SK-N-DZ (cell line): ENCODE results near the gene SARM1.

Experiments
- DNase-seq: peaks from one replicate; pipeline ENCODE4 v3.0.0-alpha.2; 2015; ENCODE audit warnings: low spot score

Gene SARM1

GRCh38 chr17:28341516-28341915, 30.0 kb upstream of the SARM1 start:
- DNase-seq: no peak

- DNase-seq: no peak
These were observed 29.2 kb upstream of the SARM1 start for GRCh38 chr17:28342313-28342712.

GRCh38 chr17:28343491-28343932, 28.0 kb upstream of the SARM1 start:
- DNase-seq: no peak

- no peak for DNase-seq
These were observed 27.5 kb upstream of the SARM1 start for GRCh38 chr17:28344011-28344410.

- DNase-seq: no peak
These were observed 27.0 kb upstream of the SARM1 start for GRCh38 chr17:28344435-28344901.

- no peak for DNase-seq
These were observed 25.9 kb upstream of the SARM1 start for GRCh38 chr17:28345419-28346198.

GRCh38 chr17:28346199-28346580, 25.3 kb upstream of the SARM1 start:
- no peak for DNase-seq

GRCh38 chr17:28346746-28347246, 24.7 kb upstream of the SARM1 start:
- DNase-seq: no peak

GRCh38 chr17:28347261-28347891, 24.1 kb upstream of the SARM1 start:
- no peak for DNase-seq

- DNase-seq: no peak
These were observed 22.5 kb upstream of the SARM1 start for GRCh38 chr17:28348979-28349378.

- no peak for DNase-seq
These were observed 21.2 kb upstream of the SARM1 start for GRCh38 chr17:28350271-28350670.

GRCh38 chr17:28357061-28357900, 14.2 kb upstream of the SARM1 start, which contains the start of gene POLDIP2:
Gene POLDIP2 (minus strand): TSS chr17:28357527. CDS start chr17:28357448, 79 bp downstream.
- peak; percentile 95 for DNase-seq

- no peak for DNase-seq
These were observed 13.6 kb upstream of the SARM1 start for GRCh38 chr17:28357901-28358197.

GRCh38 chr17:28363186-28363585, 8.3 kb upstream of the SARM1 start:
- no peak for DNase-seq

- DNase-seq: no peak
These were observed 7.5 kb upstream of the SARM1 start for GRCh38 chr17:28363776-28364650.

GRCh38 chr17:28364665-28365363, 6.7 kb upstream of the SARM1 start, which contains the start of gene SEBOX:
Gene SEBOX (minus strand): TSS chr17:28365199. CDS start chr17:28365151, 48 bp downstream.
- DNase-seq: no peak

- DNase-seq: no peak
These were observed 6.0 kb upstream of the SARM1 start for GRCh38 chr17:28365487-28365886.

- DNase-seq: no peak
These were observed 4.9 kb upstream of the SARM1 start for GRCh38 chr17:28366605-28367004.

GRCh38 chr17:28367641-28368305, 3.7 kb upstream of the SARM1 start:
- DNase-seq: no peak
